DMS53 (cell line): ENCODE data around the gene JAK1.

Source experiments
- DNase-seq: peaks from one replicate; lab custom pipeline; 2025; lab: John Stamatoyannopoulos, UW

Gene JAK1

DNA sequence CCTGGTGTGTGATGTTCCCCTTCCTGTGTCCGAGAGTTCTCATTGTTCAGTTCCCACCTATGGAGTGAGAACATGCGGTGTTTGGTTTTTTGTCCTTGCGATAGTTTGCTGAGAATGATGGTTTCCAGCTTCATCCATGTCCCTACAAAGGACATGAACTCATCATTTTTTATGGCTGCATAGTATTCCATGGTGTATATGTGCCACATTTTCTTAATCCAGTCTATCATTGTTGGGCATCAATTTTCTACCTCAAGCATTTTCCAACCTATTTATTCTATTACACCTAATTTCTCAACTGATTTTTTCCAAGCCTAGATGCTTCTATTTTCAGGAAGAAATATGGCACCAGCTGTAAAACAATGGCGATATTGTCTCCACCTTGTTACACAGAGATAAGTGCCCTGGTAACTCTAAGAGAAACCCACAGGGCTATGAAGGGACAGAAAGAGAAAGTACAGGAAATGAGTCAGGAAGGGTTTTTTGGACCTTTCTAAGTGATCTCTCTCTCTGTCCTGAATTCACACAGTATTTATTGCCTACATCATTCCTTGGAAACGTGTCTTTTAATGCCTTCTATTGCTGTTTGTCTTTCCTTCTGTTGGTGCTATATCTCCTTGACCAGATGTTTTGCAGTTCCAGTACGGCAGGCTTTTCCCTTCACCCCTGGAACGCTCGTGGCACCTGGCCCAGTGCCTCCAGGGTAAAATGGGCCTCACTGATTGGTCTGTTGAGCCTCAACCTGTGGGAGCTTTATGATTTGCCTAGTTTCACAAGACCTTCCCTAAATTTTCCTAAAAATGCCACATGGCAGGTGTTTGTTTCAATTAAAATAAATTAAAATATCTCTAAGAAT, 14.6 kb upstream of the JAK1 start:
- peak; percentile 91 for DNase-seq

DNA sequence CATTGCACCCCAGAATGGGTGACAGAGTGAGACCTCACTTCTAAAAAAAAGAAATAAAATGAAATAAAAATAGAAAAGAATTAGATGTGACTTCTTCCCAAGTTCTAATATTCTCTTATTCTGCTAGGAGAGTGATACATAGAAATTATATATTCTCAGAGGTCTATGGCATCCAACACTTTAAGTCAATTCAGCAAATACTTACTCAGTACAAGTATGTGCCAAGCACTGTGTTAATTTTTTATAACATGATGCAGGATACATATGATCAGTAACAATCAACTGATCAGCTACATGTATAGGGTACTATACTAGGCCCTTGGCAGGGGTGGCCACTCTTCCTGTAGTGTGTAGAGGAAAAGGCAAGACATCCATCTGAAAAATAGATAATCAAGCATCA, 13.0 kb upstream of the JAK1 start:
- no peak for DNase-seq

DNA sequence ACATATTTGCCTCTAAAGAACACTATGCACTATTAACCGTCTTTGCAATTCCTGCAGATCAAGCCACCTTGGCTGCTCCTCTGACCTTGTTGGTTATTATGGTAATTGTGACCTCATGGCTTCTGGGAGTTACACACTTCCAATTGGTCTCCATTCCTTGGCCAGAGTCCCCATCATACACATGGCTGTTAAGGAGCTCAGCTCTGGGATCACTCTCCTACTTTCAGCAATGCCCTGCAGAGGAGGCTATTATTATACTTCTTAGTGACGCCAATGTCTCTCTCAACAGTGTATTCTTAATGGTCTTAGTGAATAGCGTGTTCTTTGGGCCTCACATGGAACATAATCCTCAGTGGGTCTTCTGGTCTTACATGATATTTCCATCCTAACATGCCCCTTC, 10.0 kb upstream of the JAK1 start:
- DNase-seq = no peak

DNA sequence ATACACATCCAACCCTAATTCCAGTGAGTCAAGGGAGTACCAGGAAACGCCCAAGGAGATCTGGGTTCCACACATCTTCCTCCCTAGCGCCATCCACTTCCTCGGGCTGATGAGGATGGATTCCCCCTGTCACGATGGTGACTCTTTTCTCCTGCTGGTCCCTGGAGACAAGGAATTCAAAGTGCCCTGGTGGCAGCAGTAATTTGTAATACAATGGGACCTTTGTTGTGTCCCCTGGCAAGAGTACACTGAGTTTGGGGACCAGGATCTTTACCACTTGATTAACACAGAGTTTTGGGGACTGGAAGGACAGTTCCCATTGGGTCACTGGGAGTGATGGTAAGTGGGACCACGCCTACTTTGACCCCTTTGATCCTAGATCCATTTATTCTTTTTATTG, 9.4 kb upstream of the JAK1 start:
- no peak for DNase-seq

DNA sequence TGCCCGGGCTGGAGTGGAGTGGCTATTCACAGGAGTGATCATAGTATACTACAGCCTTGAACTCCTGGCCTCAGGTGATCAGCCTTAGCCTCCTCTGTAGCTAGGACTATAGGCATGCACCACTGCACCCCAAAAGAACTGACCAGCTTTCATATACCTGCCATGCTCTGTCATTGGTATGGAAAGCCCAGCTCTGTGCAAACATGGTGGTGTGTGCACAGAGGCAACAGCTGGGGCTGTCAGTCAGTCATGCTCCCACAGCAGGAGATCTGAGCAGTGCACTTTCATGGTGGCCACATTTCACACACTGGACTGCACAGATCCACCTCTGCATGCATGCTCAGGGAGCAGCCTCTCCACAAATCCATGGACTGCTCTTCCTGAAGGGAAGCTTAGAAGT, 8.8 kb upstream of the JAK1 start:
- DNase-seq = peak; percentile 61

DNA sequence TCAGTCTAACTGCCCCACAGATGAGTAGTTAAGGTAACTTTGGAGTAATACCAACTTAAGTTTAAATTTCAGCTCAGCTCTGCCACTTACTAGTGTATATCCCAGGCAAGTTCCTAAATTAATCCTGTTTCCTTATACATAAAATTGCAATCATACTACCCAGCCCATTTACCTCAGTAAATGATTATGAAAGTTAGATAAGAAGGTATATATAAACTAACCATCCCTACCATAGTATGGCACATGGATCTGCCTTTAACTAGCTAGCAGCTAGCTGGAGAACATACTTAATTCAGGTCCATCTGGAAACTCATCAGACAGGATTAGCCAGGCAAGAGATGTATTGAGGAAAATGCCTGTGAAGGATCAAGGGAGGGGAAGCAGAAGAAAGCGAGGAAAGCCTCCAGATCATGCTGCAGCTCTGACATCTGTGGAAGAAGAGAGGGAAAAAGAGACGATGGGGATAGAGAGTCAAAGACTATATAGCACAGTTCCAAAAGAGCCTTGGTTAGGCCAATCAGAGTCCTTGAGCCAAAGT, 8.0 kb upstream of the JAK1 start:
- peak; percentile 19 for DNase-seq

DNA sequence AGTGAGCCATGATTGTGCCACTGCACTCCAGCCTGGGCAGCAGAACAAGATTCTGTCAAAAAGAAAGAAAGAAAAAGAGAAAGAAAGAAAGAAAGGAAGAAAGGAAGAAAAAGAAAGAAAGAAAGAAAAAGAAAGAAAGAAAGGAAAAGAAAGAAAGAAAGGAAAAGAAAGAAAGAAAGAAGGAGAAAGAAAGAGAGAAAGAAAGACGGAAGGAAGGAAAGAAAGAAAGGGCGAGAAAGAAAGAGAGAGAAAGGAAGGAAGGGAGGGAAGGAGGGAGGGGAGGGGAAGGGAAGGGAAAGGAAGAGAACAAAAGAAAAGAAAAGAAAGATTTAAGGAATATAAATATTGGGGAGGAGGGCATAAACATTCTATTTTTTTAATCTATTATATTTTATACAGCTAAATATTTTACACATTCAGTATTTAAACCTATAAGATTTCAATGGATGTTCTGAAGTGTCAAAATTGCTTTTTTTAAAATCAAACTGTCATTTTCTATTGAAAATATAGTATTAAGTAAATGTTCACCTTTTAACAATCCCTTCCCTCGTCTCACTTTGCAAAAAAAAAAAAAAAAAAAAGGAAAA, 6.8 kb upstream of the JAK1 start:
- no peak for DNase-seq

DNA sequence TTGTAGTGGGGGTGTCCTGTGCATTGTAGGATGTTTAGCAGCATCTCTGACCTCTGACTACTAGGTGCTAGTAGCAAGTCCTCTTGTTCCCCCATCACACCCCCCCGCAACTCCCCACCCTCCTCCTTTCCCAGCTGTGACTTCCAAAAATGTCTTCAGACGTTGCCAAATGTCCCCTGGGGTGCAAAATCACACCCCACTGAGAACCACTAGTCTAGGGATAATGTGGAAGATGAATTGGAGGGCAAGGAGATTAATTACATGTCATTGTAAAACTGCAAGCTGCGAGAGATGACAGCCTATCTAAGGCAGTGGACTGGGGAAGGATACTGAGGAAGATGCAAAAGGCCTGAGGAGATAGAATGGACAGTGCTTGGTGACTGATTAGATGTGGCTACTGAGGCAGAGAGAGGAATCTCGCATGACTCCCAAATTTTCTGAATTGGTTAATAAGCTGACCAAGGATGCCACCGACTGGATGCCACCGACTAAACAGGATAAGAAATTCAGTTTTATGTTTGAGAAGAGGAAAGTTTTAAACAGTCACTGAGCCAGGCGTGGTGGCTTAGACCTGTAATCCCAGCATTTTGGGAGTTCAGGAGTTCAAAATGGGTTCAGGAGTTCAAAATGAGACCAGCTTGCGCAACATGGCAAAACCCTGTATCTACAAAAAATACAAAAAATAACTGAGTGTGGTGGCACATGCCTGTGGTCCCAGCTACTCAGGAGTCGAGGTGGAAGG, 3.1 kb upstream of the JAK1 start:
- DNase-seq = no peak

DNA sequence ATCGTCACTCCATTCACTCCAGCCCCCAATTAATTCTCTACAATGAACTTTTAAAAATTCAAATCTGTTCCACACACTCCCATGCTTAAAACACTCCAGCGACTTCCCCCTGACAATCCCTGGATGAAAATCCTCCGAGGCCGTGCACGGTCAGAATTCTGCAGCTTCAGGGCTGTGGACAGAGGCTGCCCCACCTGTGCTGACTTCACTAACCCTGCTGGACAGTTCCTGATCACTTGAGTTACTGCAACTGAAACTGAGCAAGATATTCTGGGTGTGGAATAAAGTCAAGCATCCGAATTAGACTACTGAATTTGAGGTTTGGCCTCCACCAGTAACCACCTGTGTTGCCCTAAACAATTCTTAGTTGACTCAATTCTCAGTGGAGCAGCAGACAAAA, 1.0 kb upstream of the JAK1 start:
- peak; percentile 34 for DNase-seq

DNA sequence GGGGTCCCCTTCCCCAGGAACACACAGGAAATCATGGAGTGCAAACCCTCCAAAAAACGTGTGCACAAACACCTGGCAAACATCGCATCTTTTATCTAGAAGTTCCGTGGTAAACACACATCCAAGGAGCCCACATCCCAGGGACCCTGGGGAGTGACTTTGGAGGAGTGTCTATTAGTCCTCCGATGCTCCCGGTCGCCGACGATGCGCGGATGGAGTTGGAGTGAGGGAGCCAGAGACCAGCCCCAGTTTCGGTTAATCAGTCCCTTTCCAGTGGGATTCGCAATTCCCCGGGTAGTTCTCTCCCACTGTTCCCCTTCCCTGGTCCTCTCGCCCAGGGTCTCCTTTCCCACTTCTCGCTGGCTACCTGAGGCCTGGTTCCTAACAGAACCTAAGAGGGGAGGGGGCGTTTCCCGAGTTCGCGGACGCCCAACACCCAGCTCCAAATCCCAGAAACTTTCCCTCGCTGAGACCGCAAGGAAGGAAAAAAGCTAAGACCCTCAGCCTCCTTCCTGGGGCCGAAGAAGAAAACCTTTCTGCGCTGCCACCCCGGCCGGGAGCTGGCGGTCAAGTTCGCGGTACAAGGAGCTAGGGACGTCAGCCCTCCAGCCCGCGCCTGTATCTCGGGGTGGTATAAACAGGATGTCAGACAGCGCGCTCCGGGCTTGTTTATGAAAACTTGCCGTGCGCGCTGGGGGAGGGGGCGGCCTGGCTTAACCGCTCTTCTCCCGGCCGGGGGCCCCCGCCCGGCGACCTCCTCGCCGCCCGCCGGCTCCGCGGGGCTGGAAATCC, 787 bp downstream of the JAK1 start:
- peak; percentile 88 for DNase-seq

DNA sequence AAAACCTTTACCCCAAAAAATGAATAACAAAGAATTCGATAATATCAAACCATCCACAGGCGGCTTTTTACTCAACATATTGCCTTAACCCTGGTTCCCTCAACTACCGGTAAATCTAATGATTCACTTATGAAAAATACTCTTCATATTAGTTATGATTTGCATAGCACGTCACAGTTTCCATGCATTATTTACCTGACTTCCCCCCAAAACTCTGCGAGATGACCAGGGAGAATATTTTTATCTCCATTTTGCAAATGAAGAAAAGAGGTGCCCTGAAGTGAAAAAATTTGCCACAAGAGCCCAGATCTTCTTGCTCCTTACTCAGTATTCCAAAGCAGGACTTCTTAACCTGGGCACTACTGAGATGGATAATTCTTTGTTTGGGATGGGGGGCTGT, 2.9 kb downstream of the JAK1 start:
- no peak for DNase-seq

DNA sequence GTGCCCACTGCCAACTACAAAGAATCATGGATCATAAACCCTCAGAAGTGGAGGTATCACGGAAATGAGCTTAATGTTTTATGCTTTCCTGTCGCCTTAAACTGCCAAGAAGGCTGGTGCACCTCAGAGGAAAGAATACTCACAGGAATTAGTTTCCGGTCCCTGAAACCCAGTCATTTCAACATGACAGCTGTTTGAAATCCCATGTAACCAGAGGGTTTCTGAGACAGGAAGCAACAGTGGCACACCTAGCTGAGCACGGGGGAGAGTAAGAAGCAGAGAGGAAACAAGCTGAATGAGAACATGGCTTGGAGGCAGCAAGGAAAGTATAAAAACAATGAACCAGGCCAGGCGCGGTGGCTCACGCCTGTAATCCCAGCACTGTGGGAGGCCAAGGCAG, 3.9 kb downstream of the JAK1 start:
- no peak for DNase-seq

DNA sequence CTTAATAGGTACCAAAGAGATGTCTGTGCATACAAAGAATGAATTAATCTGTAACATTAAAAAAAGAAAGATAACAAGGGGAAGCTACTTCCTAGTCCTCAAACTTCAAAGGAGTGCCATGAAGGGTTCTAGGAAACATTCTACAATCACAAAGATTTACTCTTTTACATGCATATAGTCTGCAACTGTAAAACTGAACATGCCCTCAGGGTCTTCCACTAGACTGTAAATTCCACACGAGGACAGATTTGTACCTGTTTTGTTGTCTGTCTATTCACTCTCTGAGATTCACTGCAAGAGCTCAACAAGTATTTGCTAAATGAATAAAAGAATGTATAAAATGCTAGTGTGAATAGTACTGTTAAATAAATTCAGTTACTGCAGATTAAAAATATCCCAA, 4.4 kb downstream of the JAK1 start:
- DNase-seq = no peak

DNA sequence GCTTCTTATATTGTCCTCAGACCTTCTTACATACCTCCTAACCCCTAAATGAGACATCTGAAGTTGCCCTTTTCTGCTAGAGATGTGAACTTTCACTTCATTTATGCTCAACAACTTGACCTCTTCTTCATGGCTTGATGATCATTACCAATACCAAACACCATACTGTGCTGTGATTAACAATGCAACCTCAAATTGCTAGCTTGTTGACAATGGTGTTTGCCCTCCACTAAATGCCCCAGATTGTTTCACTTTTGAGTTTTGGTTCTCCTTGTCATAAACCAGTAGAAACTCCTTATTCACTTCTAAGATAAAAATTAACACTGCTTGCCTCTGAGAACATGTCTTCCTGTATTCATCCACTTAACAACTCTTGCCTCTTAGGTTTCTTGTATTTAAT, 5.6 kb downstream of the JAK1 start:
- no peak for DNase-seq

DNA sequence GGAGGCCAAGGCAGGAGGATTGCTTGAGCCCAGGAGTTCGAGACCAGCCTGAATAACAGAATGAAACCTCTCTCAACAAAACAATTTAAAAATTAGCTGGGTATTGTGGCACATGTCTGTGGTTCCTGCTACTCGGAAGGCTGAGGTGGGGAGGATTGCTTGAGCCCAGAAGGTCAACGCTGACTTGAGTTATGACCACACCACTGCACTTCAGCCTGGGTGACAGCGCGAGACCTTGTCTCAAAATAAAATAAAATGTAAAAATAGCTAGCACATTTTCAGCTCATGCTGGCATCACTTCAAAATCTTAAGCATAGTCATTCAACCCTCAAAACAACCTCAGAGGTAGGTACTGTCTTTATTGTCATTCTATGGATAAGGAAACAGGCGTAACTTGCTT, 6.4 kb downstream of the JAK1 start:
- DNase-seq = no peak

DNA sequence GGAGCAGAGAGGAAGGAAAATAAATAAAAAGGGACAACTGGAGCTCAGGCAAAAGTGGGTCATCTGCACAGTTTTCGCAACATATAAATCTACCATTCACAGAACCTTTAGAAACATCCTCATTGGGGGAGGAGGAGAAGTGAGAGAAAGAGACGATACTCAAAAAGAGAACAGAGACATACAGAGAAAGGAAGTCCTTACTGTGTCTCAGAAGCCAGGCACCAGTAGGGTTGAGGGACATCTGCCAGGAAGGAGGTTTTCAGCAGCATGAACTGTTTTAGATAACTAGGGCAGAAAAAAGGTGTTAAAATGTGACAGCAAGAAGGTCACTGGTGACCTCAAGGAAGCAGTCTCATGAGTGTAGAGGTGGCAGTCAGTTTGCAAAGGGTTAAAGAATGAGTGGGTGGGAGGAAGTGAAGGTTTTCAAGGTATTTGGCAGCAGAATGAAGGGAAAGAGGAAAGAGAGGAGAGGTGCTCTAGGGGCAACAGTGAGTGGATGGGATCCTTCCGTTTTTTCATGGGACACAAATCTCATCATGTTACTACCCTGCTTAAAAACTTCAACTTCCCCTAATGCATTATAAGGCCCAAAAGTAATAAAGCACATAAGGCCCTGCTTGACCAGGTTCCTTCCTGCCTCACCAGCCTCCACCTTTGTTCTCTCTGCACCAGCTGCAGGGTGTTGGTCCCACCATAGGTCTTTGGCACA, 9.5 kb downstream of the JAK1 start:
- DNase-seq = no peak

DNA sequence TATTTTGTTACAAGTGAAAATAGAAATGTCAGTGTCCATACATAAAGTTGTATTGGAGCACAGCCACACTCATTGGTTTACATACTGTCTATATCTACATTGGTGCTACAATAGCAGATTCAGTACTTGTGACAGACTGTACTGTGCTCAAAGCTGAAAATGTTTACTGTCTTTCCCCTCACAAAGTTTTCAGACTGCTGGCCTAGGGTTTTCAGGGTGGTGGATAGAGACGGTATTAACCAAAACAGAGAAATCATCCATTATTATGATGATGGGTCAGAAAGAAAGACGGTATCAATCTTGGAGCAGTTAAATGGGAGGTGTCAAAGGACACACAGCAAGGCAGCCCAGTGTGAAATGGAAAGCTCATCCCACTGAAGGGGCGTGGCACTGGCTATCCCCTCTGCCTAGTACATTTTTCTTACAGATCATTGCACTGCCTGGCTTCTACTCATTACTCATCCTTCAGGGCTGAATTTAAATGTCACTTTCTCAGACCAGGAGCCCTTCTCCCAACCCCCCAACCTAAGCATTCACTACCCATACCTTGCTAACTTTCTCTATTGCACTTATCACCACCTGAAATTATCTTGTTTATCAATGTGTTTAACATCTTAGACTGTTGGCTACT, 10.2 kb downstream of the JAK1 start:
- DNase-seq = no peak

DNA sequence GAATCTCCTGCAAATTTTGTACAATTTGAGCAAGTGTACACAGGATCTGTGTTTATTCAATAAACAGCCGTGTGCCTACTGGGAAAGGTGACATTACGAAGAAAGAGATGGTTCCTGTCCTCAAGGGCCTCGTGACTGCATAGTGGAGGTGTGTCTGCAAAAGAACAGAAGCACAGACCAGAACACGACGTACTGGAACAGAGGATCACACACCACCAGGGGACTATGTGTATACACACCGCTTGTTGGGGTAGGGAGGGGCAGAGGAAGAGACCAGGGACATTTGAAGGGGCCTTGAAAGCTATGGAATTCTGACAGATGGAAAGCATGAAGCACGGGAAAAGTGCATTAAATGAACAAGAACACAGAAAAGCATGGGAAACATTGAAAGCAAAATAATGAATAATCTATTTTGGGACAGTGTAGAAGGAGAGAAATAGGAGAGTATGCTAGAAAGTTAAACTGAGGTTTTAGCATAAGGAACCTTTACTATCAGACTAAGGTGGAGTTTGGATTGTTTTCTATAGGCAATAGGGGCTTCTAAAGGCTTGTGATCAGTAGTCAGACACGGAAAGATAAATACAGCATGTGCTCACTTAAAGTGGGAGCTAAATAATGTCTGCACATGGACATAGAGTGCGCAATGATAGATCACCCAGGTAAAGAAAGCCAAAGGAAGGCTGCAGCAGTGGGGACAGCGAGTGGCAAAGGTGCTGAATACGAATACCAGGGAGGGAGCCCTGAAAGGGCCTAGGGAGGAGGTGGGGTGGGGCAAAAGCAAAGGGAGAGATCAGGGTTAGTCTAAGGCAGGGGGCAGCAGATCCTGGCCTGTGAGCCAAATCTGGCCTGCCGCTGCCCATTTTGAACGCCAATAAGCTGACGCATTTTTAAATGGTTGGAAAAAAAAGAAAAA, 11.0 kb downstream of the JAK1 start:
- peak; percentile 25 for DNase-seq

DNA sequence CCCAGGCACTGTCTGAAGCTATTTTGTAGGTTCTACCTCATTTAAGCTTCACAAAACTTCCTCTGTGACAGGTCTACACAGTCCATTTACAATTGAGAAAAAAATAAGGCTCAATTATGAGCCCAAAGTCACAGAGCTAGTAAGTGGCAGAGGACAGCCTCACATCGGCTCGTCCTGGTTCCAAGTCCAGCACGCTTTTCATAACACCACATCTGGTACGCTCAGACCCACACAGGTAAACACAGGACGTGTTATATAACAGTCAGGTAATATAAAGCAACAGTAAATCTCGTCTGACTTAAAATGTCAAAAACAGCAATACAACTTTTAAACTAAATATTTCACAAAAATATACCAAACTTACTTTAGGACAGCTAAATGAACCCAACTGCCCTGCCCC, 13.1 kb downstream of the JAK1 start:
- DNase-seq = no peak

DNA sequence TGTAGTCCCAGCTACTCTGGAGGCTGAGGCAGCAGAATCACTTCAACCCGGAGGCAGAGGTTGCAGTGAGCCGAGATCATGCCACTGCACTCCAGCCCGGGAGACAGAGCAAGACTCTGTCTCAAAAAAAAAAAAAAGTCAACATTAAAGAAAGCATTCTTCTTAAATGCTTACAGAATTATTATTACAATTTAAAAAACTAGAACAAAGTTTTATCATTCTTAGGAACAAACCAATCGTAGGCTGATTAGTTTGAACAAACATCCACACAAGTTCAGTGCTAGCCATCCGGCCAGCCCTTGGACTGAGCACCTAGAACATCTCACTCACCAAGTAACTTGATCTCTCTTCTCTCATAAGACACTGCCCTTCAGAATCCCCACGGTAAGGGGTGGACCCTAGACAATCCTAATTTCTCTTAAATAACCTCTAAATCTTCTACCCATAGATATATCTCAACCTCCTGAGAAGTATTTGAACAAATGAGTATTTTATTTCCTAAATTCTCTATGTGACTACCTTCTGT, 16.0 kb downstream of the JAK1 start:
- DNase-seq = peak; percentile 18
